Activated CD8-positive, alpha-beta memory T cell treated with anti-CD3 and anti-CD28 coated beads, Interleukin-2, amount 10 ng/mL, durations not matched to agents 7 days and 5 days (primary cell): ENCODE data around the gene NT5C1B. TPM values are rescaled to one million over a fixed set of nuclear protein-coding genes. Genes with fewer than 3 reads are reported as not detected.

Experiments
- ATAC-seq: fragments of 150-1000 bp; cut with Tn5 transposase; one replicate; pipeline ENCODE4 v1.10.0; 2021; ENCODE audit warnings: moderate library complexity
- CTCF ChIA-PET: fragments of 350-600 bp; sonication (Branson Sonifier 250); formaldehyde crosslinking; loops from one replicate; lab custom pipeline; 2021; ENCODE audit warnings: antibody characterized with exemption; lab: Charles Lee
- DNase-seq: peaks from one replicate; pipeline ENCODE4 v3.0.0-alpha.2; 2020
- H3K27ac Mint-ChIP-seq: one replicate; pipeline ENCODE4 v1.8.0; 2021; ENCODE audit warnings: mild to moderate bottlenecking, mixed read lengths
- H3K27me3 Mint-ChIP-seq: one replicate; pipeline ENCODE4 v1.8.0; 2021; ENCODE audit warnings: mixed read lengths
- H3K36me3 Mint-ChIP-seq: one replicate; pipeline ENCODE4 v1.8.0; 2021; ENCODE audit warnings: mild to moderate bottlenecking, mixed read lengths
- H3K4me1 Mint-ChIP-seq: one replicate; pipeline ENCODE4 v1.8.0; 2021; ENCODE audit warnings: mixed read lengths
- H3K4me3 Mint-ChIP-seq: one replicate; pipeline ENCODE4 v1.8.0; 2021; ENCODE audit warnings: mild to moderate bottlenecking, moderate library complexity, mixed read lengths
- H3K9me3 Mint-ChIP-seq: one replicate; pipeline ENCODE4 v1.8.0; 2022; ENCODE audit warnings: low read depth, mixed read lengths
- total RNA-seq, 2 experiments: library from RNA; stranded (reverse); gene quantifications; one replicate each; pipeline ENCODE4 v1.2.3, GENCODE V29; 2021

Gene NT5C1B
- total RNA-seq, 2 experiments from 2014 or later = not detected

- Mint-ChIP-seq H3K27ac (no peak overlapping the region), H3K27me3 (peaks cover 30% of the 10 kb centered on the region), H3K9me3 (no peaks in the 10 kb centered on the region), H3K36me3 (no peaks in the 10 kb centered on the region), H3K4me3 (no peak overlapping the region), H3K4me1 (no peaks in the 10 kb centered on the region)
- CTCF ChIA-PET = no interaction called here
- no peak for ATAC-seq
- DNase-seq = no peak
Observed at GRCh38 chr2:18514526-18515461, 74.6 kb downstream of the NT5C1B start.

Other genes starting within 250 kb of the NT5C1B start
- 10 to 100 TPM; 16.6 to 19.3 TPM for gene RDH14, start 28.9 kb downstream of the NT5C1B start, total RNA-seq